HG02884 (cell line): ENCODE measurements around the gene TRIO.

Experiments used
- ATAC-seq: cut with Tn5 transposase; IDR thresholded peaks from one replicate; pipeline ENCODE4 v1.9.1; 2021; ENCODE audit warnings: mild to moderate bottlenecking, moderate library complexity; ENCODE audit not compliant: unreplicated experiment

Gene TRIO

DNA sequence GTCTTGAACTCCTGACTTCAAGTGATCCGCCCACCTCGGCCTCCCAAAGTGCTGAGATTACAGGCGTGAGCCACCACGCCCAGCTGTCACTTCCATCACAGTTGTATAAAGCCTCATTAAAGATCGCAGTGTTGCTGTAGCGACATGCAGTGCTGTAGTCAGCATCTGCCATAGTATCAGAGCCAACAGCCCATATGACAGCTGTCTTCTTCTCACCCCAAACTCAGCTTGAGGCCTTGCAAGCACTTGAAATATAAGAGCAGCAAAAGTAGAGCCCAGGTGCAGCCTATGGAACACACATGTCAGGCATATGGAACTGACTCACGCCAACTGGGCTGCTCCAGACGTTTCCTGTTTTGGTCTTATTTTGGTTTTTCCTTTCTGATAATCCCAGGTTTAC lies 167.8 kb downstream of the TRIO start:
- no peak for ATAC-seq

DNA sequence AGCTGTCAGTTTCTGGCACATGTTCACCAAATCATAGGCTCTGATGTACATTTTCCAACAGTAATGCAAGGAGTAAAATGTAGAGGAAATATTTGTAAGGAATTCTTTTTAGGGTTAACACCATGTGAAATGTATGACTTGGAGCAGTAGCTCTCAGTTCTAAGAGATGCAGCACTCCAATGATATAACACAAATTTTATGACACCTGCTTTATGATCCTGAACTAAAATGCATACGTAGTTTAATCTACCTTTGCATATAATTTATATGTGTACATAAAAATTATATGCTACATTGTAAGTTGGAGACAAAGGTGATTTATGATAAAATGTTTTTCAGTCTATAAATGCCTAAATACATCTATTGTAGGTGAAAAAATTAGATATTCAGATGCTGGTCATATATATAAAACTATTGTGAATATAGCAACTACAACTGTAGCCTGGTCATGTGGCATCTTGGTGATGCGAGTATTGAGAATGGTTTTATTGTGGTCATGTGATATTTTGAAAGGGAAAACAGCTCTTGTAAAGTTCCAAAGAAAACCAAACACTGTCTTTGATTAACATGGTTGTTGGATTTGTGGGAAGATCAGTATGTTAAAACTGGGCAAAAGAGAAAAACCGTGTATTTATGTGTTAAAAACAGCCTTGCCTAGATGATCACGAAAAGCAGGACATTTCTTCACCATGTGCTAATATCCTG lies 171.0 kb downstream of the TRIO start:
- no peak for ATAC-seq

DNA sequence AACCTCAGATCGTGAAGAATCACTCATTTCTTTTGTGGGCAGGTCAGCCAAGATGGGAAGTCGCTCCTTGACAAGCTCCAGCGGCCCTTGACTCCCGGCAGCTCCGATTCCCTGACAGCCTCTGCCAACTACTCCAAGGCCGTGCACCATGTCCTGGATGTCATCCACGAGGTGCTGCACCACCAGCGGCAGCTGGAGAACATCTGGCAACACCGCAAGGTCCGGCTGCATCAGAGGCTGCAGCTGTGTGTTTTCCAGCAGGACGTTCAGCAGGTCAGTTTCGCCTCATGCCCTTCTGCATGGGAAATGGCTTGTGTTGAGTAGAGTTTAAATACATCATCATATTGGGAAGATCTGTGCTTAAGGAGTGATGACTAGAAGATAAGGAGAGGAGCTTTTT lies 173.3 kb downstream of the TRIO start:
- ATAC-seq, result no peak

DNA sequence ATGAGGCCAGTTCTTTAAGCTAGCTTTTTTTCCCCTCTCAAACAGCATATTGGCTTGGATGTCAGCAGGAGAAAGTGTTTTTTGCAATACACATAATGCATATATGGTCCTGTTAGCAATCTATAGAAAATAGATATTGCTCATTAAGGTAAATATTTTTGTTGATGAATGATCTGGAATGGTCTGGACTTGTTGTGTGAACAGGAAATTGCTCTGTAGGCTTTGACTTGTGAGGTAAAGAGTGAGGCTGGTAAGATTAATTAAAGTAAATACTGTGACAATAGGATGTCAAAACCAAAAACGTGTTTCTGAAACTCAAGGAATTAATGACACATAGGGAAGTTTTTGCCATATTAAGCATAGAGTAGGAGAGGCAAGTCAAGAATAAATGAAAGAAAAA lies 176.0 kb downstream of the TRIO start:
- no peak for ATAC-seq

DNA sequence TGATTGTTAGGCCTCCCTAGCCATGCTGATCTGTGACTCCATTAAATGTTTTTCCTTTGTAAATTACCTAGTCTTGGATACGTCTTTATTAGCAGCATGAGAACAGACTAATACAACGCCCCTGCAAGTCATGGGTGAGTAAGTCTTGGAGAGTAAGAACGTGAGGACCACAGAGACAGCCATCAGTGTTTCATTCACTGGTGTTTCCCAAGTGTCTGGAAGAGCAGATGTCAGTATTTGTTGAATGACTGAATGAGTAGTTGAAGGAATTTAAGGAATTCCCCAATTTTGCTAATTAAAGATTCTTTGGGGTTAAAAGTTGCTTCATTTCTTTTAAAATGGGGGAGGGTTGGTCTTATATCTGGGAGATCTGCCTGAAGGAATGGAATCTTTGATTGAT lies 178.8 kb downstream of the TRIO start:
- ATAC-seq, result no peak

DNA sequence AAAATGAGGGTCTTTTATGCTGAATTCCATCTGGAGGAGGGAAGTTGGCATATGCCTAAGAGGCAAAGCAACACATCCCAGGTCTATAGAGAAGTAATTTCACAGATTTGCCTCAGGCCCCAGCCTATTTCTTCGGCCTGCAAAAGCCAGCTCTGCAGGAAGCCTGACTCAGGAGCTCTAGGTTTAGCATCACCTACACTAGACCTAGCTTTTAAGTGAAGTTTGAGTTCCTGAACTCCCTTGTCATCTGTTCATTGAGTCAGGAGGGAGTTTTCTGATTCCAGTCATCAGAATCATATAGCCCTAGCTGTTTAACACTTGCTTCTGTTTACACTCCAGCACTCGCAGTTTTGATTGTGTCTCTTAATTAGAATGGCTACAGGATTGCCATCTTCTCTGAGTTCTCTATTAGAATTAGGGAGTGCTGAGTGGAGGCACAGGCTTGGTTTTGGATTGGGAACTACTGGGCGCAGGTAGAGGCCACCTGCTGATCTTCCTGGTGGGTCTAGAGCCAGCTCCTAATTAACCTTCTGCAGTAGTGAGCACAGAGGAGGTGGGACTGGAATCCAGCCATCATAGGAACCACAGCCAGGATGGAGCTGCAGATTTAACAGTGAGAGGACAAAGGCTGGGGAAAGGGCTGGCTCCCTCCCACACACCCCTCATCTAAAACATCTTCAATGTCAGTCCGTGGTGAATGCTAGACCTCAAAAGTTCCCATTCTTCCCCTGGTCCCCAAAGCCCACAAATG lies 179.5 kb downstream of the TRIO start:
- no peak for ATAC-seq

DNA sequence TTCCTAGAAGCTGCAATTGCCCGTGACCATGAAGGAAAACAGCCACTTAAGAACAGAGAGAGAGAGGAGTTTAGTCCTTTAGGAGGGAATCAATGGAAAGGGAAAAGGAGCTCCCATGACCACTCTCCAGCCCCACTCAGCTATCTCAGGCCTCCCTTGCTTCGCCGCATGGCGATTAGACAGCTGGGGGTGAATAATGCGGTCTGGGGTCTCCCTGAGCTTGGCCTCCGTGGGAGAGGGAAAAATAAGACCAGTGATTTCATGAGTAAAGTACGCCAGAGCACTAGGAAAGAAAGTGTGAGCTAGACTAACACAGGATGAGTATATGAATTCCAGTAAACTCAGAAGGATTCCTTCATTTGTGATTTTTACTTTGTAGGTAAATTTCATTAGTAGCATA lies 180.3 kb downstream of the TRIO start:
- no peak for ATAC-seq

DNA sequence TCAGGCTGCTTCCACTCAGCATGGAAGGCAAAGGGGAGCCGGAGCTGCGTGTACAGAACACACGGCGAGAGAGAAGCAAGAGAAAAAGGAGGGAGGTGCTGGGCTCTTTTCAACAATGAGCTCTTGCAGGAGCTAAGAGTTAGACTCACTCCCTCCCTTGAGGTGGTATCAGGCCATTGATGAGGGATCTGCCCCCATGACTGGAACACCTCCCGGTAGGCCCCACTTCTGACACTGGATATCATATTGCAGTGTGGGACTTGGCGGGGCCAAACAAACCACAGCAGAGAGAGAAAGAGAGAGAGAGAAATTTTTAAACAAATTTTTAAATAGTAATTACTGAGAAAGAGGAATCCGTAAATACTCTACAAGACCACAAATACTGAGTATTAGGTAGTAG lies 182.2 kb downstream of the TRIO start:
- ATAC-seq, result no peak

DNA sequence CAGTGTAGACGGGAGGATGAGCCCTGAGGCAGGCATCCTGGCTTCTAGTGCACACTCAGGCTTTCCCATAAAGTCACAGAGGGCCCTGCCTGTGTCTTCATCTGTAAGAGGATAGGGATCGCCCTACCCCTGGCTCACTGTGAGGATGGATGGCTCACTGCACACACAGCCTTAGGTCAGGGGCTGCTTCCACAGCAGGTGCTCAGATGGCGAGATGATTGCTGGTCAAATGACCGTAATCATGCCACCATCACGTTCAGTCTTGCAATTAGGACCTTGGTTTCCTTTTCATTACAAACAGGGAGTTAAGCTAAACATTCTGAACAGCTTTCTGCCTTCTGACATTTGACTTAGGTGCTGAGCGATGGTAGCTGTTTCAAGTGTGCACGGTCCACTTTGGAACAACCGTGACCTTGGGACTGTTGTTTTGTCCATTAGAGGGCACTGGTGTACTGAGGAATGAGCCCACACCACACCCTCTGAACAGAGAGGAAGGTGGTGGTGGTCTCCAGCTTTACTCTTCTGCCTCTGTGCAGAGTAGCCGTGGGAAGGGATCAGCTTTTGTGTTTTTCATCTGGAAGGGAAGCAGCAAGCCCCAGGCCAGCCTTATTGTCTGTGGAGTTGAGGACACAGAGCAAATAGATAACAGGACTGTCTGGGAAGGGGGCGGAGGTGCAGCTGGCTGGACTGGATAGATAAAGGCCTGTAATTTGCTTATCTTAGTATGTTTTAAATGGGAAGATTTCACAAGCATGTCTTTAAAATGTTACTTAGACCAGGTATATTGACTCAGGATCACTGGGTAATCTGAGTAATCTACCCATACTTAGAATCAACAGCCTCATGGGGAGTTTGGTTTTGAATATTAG lies 183.1 kb downstream of the TRIO start:
- no peak for ATAC-seq

DNA sequence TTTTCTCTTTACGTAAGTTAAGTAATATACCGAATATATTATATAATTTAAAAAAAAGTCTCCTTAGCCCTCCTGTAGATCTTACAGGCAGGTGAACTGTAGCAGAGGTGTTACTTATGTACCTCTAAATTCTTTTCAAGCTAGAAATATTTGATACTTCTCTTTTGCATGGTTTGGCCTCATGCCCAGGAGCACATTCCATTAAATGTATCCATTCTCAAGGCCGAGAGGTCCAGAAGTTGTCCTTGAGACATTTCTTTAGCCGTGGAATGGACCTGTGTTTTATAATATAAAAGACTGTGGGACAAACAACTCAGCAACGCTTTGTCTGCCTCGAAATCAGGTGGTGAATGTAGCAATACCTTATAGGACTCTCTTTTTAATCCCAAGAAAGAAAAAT lies 184.5 kb downstream of the TRIO start:
- no peak for ATAC-seq

DNA sequence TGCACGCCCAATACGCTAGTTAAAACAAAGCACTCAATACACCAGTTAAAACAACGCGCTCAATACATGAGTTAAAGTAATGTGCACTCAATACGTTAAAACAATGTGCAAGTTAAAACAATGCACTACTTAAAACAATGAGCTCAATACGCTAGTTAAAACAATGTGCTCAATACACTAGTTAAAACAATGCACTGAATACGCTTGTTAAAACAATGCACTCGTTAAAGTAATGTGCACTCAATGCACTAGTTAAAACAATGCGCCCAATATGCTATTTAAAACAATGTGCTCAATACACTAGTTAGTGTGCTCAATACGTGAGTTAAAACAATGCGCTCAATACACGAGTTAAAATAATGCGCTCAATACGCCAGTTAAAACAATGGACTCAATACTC lies 185.0 kb downstream of the TRIO start:
- no peak for ATAC-seq

DNA sequence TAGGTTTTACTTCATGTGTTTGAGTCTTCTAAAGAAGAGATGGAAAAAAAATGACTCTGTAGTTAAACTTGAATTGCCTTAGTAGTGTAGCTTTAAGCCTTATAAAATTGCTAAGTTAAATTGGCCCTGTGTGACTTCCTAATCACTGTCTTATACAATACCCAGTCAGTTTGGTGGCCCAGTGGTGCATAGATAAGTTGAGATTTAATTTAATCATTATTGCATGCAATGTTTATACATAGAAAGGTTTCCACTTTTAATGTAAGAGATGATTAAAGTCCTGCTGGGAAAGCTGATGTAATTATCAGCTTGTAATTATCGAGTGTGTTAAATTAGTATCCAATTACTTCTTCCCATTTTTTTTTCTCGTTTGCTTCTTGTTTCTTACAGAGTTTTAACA lies 187.1 kb downstream of the TRIO start:
- no peak for ATAC-seq

DNA sequence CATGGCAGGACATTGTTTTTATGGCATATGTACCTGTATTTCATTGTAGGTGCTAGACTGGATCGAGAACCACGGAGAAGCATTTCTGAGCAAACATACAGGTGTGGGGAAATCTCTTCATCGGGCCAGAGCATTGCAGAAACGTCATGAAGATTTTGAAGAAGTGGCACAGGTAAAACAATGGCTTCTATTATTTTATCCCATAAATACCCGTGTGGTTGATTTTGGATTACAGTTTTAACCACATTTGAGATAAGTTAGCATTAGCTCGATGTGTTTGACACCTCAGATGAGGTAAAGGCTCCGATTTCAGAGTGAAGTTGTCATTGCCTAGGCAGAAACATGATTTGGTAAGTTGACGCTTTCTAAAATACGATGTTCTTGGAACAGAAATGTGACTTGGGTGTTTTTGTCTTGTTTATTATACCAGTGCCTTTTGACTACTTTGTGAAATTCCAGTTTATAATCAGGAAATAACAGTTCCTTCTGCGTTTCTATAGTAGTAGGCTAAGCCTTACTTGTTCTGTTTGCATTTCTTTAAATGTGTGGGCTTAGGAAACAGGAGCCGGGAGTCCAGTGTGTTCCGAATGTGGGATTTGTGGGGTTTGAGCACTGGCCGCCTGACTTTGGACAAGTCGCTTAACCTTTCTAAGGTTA lies 187.7 kb downstream of the TRIO start:
- no peak for ATAC-seq

DNA sequence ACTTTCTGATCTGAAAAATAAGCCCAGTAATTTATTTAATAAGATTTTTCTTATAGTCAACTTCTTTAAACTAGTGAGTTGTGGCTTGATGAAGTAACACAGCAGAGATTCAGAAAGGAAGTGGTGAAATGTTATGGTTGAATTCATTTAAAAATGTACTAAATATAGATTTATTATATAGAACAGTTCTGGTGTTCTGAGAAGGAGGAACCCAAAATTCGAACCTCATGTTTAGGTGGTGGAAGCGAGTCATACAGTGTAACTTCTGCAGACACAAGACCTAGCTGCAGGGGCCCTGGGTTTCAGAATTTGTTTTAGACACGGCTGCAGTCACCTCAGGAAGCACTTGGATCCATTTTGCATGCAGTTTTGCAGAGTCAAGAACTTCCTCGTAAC lies 188.2 kb downstream of the TRIO start:
- ATAC-seq, result peak; percentile 87

DNA sequence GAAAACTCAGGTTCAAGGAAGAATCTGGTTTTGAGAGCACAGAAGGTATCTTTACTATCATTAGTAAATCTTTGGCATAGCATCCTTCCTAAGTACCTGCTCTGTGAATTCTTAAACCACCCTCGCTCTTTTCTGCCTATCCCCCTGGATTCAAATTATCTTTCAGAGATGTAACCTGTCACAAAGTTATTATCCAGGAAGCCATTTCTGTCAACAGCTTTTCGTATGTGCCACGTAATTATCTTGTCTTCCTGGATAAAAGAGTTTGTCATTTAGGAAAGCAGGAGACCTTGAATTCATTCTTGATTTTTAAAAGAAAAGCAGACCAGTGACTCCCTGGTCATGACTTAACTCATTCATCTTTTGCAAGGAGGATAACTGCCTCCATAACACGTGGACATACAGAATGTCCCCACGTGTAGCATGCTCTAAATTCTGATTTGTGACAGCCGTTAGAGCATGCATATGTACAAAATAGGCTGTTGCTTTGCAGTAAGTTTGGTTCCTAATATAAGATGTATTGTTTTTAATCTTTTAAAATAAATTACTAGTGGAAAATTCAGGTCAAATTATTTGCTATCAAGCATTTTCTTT lies 189.0 kb downstream of the TRIO start:
- ATAC-seq, result no peak

DNA sequence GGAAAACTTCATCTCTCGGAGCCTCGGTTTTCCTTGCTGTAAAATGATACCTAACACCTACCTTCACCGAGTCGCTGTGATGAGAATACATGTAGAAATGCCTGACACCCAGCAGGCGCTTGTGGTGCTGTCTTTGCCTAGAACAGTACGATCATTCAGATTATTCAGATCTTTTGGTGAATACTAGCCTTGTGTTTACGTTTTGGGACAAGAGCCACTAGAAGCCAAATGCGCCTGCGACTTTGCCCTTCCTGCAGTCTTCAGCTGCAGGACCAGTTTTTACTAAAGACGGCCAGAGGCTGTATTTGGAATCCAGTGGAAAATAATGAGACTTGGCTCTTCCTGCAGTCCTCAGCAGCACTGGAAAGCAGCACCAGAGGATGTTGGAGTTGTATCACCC lies 189.6 kb downstream of the TRIO start:
- ATAC-seq, result no peak

DNA sequence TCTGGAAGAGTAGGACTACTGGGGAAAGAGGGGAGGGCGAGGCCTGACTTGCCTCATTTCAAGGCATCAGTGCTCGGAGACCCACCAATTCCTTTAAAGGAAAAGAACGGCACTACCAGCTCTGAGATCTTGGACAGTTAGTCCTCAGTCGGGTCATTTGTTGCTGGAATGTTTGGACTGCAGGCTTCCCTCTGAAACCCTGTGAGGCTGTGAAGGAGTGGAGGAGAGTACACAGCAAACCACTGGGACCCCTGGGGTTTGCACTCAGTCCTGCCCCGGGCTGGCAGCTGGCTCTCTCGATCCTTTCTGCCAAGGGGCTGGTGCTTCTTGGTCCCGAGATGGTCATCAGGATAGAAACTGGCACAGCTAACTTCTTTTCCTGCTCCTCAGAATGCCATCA lies 194.5 kb downstream of the TRIO start:
- no peak for ATAC-seq

DNA sequence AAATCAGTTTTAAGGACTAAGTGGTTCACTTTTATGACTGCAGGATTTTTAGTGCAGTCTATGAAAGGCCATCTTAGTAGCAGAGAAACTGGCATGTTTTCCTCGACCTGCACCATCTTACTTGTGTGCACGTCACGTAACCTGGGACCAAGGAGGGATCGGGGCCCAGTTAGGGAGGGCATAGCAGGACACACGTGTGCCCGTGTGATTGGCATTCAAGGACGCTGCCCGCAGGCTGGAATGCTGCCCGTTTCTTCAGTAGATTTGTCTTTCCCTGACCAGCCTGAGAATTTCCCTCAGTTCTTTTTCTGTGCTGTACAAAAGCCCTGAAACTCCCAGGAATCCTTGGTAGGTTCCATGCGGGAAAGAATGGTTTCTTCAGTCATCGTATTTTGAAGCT lies 196.3 kb downstream of the TRIO start:
- no peak for ATAC-seq

DNA sequence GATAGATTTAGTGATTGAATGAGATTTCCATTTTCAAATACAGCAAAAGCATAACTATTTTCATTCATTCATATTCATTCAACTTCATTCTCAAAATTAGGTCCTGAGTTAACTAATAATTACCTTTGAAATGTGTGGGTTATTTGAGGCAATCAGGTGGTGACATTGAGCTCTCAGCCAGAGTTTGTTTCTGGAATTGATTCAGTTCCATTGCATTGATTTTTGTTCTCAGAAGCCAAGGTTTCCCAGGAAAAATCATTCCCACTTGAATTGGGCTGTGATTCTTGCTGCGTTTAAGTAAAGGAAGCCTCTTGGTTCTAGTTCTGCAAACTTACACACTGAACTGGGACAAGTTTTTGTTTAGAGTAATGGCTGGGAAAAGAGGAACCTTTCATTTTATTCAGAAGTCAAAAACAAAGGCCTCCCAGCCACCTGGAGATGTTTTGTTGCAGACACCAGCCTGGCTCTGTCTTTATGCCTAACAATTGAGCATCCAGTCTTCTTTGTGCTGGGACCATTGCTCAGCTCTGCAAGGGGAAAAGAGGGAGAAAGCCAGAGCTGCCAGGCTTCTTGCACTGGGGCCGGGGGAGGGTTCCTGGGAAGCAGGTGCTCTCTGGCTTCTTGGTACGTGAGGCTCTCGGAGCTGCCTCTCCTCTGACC lies 198.6 kb downstream of the TRIO start:
- peak; percentile 19 for ATAC-seq

DNA sequence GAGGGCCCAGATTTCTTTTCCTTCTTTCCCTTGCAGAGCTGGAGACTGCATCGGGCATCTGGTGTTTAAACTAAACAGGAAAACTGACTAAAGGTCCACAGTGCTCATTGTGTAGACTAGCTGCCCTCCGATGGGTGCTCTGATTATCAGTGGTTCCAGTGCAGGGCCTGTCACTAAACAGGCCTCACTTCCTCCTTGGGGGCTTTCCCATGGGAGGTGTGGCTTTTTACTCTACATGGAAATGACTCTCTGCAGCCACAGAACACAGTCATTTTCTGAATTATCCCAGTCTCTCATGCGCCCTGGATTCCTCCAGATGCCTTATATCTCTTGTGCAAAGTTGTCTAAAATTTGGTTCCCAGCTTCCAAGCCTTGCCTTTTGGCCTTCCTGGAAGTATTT lies 199.2 kb downstream of the TRIO start:
- peak; percentile 97 for ATAC-seq
